ENCODE results near the gene ANK3.

DNA sequence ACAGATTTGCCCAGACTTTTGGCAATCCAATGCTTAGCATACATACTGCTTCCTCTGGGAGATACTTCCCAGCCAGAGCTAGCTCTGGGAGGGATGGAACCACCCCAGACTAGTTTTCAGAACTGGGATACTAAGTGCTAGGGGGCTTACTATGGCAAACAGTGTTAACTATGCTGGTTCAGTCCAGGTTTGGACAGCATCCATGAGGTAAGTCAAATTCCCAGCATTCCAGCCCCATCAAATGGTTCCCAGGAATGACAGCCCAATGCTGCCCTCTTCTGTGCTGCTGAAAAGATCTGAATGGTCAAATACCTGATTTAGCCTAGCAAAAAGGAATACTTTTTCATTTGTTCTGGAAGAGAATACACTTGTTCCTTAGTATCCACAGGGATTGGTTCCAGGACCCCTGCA, 341.6 kb downstream of the ANK3 start:
- TF ChIP-seq, protein P1, sequence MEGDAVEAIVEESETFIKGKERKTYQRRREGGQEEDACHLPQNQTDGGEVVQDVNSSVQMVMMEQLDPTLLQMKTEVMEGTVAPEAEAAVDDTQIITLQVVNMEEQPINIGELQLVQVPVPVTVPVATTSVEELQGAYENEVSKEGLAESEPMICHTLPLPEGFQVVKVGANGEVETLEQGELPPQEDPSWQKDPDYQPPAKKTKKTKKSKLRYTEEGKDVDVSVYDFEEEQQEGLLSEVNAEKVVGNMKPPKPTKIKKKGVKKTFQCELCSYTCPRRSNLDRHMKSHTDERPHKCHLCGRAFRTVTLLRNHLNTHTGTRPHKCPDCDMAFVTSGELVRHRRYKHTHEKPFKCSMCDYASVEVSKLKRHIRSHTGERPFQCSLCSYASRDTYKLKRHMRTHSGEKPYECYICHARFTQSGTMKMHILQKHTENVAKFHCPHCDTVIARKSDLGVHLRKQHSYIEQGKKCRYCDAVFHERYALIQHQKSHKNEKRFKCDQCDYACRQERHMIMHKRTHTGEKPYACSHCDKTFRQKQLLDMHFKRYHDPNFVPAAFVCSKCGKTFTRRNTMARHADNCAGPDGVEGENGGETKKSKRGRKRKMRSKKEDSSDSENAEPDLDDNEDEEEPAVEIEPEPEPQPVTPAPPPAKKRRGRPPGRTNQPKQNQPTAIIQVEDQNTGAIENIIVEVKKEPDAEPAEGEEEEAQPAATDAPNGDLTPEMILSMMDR (conservative IDR thresholded peaks at IDR 0.05), result peak; percentile 78
- no peak for TF ChIP-seq EZH2 (IDR thresholded peaks at IDR 0.05; ENCODE audit: low read depth)
